Measurements from ENCODE around the gene IFIT1B. TPM values are rescaled to one million over a fixed set of nuclear protein-coding genes. Genes with fewer than 3 reads are reported as not detected.

IFIT1B gene
- total RNA-seq, 1 donor from 2014 or later: not detected

DNA sequence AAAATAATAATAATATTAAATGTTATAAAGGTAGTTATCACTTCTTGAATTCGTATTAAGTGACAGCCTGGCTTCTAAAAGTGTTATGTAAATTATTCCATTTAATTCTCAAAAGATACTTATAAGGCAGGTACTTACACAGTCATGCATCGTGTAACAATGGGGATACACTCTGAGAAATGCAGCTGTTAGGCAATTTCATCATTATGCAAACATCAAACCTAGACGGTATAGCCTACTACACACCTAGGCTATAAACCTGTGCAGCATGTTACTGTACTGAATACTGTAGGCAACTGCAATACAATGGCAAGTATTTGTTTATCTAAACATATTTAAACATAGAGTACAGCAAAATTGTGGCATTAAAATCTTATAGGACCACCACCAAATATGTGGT is 16.0 kb downstream of the IFIT1B start:
- peaks cover 32% of the 10 kb centered on the region for H3K4me1 ChIP-seq
- DNase-seq (ENCODE audit: extremely low spot score in 2 of 2): no peak
- intact Hi-C loops (cut with DNase I): no loop called here
- H3K9me3 ChIP-seq: no peaks in the 10 kb centered on the region
- H3K27ac ChIP-seq: peak overlapping the region; percentile 85
- peak overlapping the region; percentile 48 to 57 for H3K4me3 ChIP-seq
- H3K36me3 ChIP-seq: no peaks in the 10 kb centered on the region
- TF ChIP-seq, protein P1, sequence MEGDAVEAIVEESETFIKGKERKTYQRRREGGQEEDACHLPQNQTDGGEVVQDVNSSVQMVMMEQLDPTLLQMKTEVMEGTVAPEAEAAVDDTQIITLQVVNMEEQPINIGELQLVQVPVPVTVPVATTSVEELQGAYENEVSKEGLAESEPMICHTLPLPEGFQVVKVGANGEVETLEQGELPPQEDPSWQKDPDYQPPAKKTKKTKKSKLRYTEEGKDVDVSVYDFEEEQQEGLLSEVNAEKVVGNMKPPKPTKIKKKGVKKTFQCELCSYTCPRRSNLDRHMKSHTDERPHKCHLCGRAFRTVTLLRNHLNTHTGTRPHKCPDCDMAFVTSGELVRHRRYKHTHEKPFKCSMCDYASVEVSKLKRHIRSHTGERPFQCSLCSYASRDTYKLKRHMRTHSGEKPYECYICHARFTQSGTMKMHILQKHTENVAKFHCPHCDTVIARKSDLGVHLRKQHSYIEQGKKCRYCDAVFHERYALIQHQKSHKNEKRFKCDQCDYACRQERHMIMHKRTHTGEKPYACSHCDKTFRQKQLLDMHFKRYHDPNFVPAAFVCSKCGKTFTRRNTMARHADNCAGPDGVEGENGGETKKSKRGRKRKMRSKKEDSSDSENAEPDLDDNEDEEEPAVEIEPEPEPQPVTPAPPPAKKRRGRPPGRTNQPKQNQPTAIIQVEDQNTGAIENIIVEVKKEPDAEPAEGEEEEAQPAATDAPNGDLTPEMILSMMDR (IDR thresholded peaks at IDR 0.05): no peak
- TF ChIP-seq POLR2A (IDR thresholded peaks at IDR 0.05) (no peak), POLR2AphosphoS5 (IDR thresholded peaks at IDR 0.05; ENCODE audit: insufficient read depth in 1 of 2, low read depth in 1 of 2) (no peak)
- no peaks in the 10 kb centered on the region for H3K27me3 ChIP-seq

DNA sequence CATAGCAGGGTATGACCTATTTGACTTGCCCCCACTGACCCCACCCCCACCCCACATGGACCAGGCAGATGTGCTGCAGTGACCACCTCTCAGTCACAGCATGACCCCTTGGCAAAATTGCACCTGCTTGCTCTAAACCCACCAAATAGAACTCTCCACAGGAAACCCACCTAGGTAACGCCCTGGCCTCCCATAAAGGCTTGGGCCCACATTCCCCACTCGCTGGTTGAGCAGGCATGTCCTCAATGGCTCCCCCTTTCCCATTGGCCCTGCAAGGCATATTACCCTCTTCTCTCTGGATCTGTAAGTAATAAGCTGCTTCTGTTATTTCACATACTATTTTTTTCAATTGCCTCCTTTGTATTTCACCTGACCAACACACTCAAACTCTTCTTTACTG is 17.3 kb downstream of the IFIT1B start:
- intact Hi-C loops (cut with DNase I): no loop called here
- no peaks in the 10 kb centered on the region for H3K36me3 ChIP-seq
- no peaks in the 10 kb centered on the region for H3K9me3 ChIP-seq
- no peak overlapping the region for H3K4me3 ChIP-seq
- H3K27ac ChIP-seq: no peak overlapping the region
- H3K27me3 ChIP-seq: no peaks in the 10 kb centered on the region
- TF ChIP-seq POLR2A (IDR thresholded peaks at IDR 0.05) (no peak), POLR2AphosphoS5 (IDR thresholded peaks at IDR 0.05; ENCODE audit: insufficient read depth in 1 of 2, low read depth in 1 of 2) (no peak)
- TF ChIP-seq, protein P1 (IDR thresholded peaks at IDR 0.05): no peak
- peaks cover 32% of the 10 kb centered on the region for H3K4me1 ChIP-seq
- peak in 1 of 2 donors; percentile 80 for DNase-seq (ENCODE audit: extremely low spot score in 2 of 2)

DNA sequence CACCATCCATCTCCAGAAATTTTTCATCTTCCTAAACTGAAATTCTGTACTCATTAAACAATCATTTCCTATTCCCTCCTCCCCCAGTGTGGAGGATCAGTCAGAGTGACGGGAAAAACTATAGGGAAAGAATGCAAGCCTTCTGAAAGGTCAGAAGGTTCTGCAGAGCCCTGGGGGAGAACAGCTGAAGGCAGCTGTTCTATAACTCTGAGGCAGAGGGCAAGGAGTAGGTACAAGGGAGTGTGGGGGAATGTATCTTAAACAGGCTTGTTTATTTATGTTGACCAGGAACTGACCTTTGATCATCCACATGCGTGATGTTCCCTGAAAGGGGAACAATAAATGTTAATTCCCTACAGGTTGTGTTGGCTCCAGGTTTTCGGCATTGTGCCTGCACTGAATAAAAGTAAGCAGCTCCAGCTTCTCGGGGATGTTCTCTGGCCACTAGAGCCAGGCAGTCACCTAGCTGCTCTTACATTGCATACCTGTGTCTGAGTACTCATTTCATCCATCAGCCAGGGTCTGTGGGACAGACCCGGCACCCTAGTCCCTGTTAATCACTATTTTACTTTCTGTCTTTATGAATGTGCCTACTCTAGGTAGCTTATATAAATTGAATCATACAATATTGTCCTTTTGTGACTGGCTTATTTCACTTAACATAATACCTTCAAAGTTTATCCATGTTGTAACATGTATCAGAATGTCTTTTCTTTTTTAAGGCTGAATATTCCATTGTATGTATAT is 20.3 kb downstream of the IFIT1B start:
- peak in 1 of 2 donors; percentile 6 for DNase-seq (ENCODE audit: extremely low spot score in 2 of 2)
- peaks cover 26% of the 10 kb centered on the region for H3K4me1 ChIP-seq

DNA sequence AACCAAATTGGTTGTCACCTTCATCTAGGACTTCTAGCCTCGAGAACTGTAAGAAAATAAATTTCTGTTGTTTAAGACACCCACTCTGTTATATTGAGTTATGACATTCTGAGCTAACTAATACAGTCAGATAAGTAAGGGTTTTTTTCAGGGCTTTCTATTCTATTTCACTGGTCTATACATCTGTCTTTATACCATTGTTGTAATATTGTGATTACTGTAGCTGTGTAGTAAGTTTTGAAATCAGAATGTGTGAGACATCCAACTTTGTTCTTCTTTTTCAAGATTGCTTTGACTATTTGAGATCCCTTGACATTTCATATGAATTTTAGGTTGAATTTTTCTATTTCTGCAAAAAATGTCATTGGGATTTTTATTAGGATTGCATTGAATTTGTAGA is 22.1 kb downstream of the IFIT1B start:
- no peak for DNase-seq (ENCODE audit: extremely low spot score in 2 of 2)
- H3K4me1 ChIP-seq: peaks cover 9% of the 10 kb centered on the region
- no peak overlapping the region for H3K27ac ChIP-seq
- H3K4me3 ChIP-seq: no peak overlapping the region
- no peaks in the 10 kb centered on the region for H3K9me3 ChIP-seq
- H3K27me3 ChIP-seq: no peaks in the 10 kb centered on the region
- TF ChIP-seq, protein P1 (IDR thresholded peaks at IDR 0.05): no peak
- TF ChIP-seq POLR2A (IDR thresholded peaks at IDR 0.05): no peak
- no peak for TF ChIP-seq POLR2AphosphoS5 (IDR thresholded peaks at IDR 0.05; ENCODE audit: insufficient read depth in 1 of 2, low read depth in 1 of 2)
- peaks cover 0 to 13% of the 10 kb centered on the region in 2 donors for H3K36me3 ChIP-seq
- intact Hi-C loops (cut with DNase I): no loop called here

More for the DNA sequence above, 20.3 kb downstream of the IFIT1B start:
- H3K27ac ChIP-seq: no peak overlapping the region
- no peak overlapping the region for H3K4me3 ChIP-seq
- TF ChIP-seq, protein P1 (IDR thresholded peaks at IDR 0.05): no peak
- TF ChIP-seq POLR2AphosphoS5 (IDR thresholded peaks at IDR 0.05; ENCODE audit: insufficient read depth in 1 of 2, low read depth in 1 of 2) (no peak), POLR2A (IDR thresholded peaks at IDR 0.05) (no peak)
- peaks cover 0 to 13% of the 10 kb centered on the region in 2 donors for H3K36me3 ChIP-seq
- H3K27me3 ChIP-seq: no peaks in the 10 kb centered on the region
- intact Hi-C loops (cut with DNase I): no loop called here
- H3K9me3 ChIP-seq: no peaks in the 10 kb centered on the region

DNA sequence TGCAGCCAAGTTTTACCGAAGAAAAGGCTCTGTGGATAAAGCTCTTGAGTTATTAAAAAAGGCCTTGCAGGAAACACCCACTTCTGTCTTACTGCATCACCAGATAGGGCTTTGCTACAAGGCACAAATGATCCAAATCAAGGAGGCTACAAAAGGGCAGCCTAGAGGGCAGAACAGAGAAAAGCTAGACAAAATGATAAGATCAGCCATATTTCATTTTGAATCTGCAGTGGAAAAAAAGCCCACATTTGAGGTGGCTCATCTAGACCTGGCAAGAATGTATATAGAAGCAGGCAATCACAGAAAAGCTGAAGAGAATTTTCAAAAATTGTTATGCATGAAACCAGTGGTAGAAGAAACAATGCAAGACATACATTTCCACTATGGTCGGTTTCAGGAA is 25.2 kb downstream of the IFIT1B start:
- no peak overlapping the region for H3K27ac ChIP-seq
- intact Hi-C loops (cut with DNase I): no loop called here
- no peak for DNase-seq (ENCODE audit: extremely low spot score in 2 of 2)
- TF ChIP-seq POLR2AphosphoS5 (IDR thresholded peaks at IDR 0.05; ENCODE audit: insufficient read depth in 1 of 2, low read depth in 1 of 2) (no peak), POLR2A (IDR thresholded peaks at IDR 0.05) (no peak)
- TF ChIP-seq, protein P1 (IDR thresholded peaks at IDR 0.05): no peak
- peaks cover 0 to 13% of the 10 kb centered on the region in 2 donors for H3K36me3 ChIP-seq
- no peaks in the 10 kb centered on the region for H3K9me3 ChIP-seq
- no peaks in the 10 kb centered on the region for H3K27me3 ChIP-seq
- no peak overlapping the region for H3K4me3 ChIP-seq
- peaks cover 1% of the 10 kb centered on the region for H3K4me1 ChIP-seq

Measured in vagina (tissue), 2 donors.